HCT116 (cell line): Measurements from ENCODE around the gene GRIK3. TPM values are rescaled to one million over a fixed set of nuclear protein-coding genes. Genes with fewer than 3 reads are reported as not detected.

Experiments
- ATAC-seq: fragments of 200-7000 bp; cut with Tn5 transposase; 2 replicates; pipeline ENCODE4 v1.9.1; 2020; ENCODE audit warnings: mild to moderate bottlenecking, moderate library complexity
- BruUV-seq: library from RNA; stranded (reverse); fragments of 400-500 nt; replicated peaks from 2 replicates; lab custom pipeline; 2021; lab: Mats Ljungman, UMichigan
- CTCF ChIA-PET: fragments of 300-600 bp; sonication (Branson Sonifier 250); formaldehyde crosslinking; loops from one replicate; lab custom pipeline; 2021; ENCODE audit warnings: antibody characterized with exemption; lab: Charles Lee
- POLR2A ChIA-PET: fragments of 300-600, 350-600 bp; sonication (Branson Sonifier 250); formaldehyde crosslinking; loops from one replicate; lab custom pipeline; 2021; ENCODE audit warnings: antibody characterized with exemption; lab: Charles Lee
- RAD21 ChIA-PET, 2 experiments: fragments of 300-600 bp; sonication (Branson Sonifier 250); formaldehyde crosslinking; loops; one replicate each; lab custom pipeline; 2023; ENCODE audit warnings: low total read pairs in 2 of 2; ENCODE audit not compliant: uncharacterized antibody in 2 of 2, unreplicated experiment in 2 of 2, low non-redundant PET in 1 of 2; lab: Charles Lee
- DNase-seq: peaks from one replicate; pipeline ENCODE4 v3.0.0-alpha.2; 2010; ENCODE audit warnings: low read depth, low spot score
- H2AFZ ChIP-seq: fragments of 200-600 bp; shearing (Covaris generic), sonication (generic); 2 replicates; pipeline ENCODE4 v1.6.1; 2017; ENCODE audit warnings: low read depth, mixed run types, mixed read lengths, antibody characterized with exemption, low read length; ENCODE audit not compliant: poor library complexity, severe bottlenecking
- H3K27ac ChIP-seq: 2 replicates; pipeline ENCODE4 v1.5.1; 2012; ENCODE audit warnings: low read depth, low read length
- H3K27me3 ChIP-seq: fragments of 200-600 bp; sonication (generic); 2 replicates; pipeline ENCODE4 v1.6.1; 2016; ENCODE audit warnings: mixed run types, low read length, mixed read lengths; ENCODE audit not compliant: insufficient read depth
- H3K36me3 ChIP-seq, 2 experiments: fragments of 200-500 bp in 1 of 2; fragments of 200-600 bp in 1 of 2; sonication (Bioruptor generic) in 1 of 2; sonication (generic) in 1 of 2; 2 replicates each; pipeline versions ENCODE4 v1.5.1 to v1.6.1; 2014 to 2016; ENCODE audit warnings: low read length in 2 of 2, inconsistent platforms in 1 of 2, mixed read lengths in 1 of 2, mixed run types in 1 of 2; ENCODE audit not compliant: insufficient read depth in 2 of 2, control insufficient read depth in 1 of 2
- H3K4me1 ChIP-seq, 2 experiments: fragments of 200-600 bp in 1 of 2; sonication (generic) in 1 of 2; 2 replicates each; pipeline versions ENCODE4 v1.5.1 to v1.6.1; 2012 to 2017; ENCODE audit warnings: low read length in 2 of 2, inconsistent platforms in 1 of 2, mild to moderate bottlenecking in 1 of 2, mixed read lengths in 1 of 2, mixed run types in 1 of 2, moderate library complexity in 1 of 2; ENCODE audit not compliant: insufficient read depth in 2 of 2, control insufficient read depth in 1 of 2
- H3K4me2 ChIP-seq: fragments of 200-600 bp; sonication (generic); 2 replicates; pipeline ENCODE4 v1.6.1; 2017; ENCODE audit warnings: mixed run types, low read length, mixed read lengths
- H3K4me3 ChIP-seq, 2 experiments: fragments of 200-600 bp in 1 of 2; sonication (generic) in 1 of 2; replicated peaks in 1 of 2; 2 replicates each; pipeline ENCODE4 v1.5.1; 2011 to 2016; ENCODE audit warnings: low read length in 2 of 2, control low read depth in 1 of 2, low read depth in 1 of 2, mild to moderate bottlenecking in 1 of 2, mixed read lengths in 1 of 2, mixed run types in 1 of 2
- H3K79me2 ChIP-seq: fragments of 200-600 bp; sonication (generic); 2 replicates; pipeline ENCODE4 v1.6.1; 2017; ENCODE audit warnings: mild to moderate bottlenecking, mixed run types, low read length, moderate library complexity, mixed read lengths; ENCODE audit not compliant: insufficient read depth
- H3K9ac ChIP-seq: fragments of 200-600 bp; sonication (generic); 2 replicates; pipeline ENCODE4 v1.6.1; 2016; ENCODE audit warnings: low read length, mixed read lengths
- H3K9me2 ChIP-seq: fragments of 200-600 bp; sonication (generic), shearing (Covaris generic); 2 replicates; pipeline ENCODE4 v1.6.1; 2017; ENCODE audit warnings: mixed run types, mild to moderate bottlenecking, moderate library complexity; ENCODE audit not compliant: insufficient read depth
- H3K9me3 ChIP-seq, 2 experiments: fragments of 200-500 bp in 1 of 2; fragments of 200-600 bp in 1 of 2; sonication (Bioruptor generic) in 1 of 2; sonication (generic) in 1 of 2; 2 replicates each; pipeline ENCODE4 v1.6.1; 2014 to 2017; ENCODE audit warnings: low read length in 2 of 2, mixed read lengths in 2 of 2, inconsistent platforms in 1 of 2, low read depth in 1 of 2, mild to moderate bottlenecking in 1 of 2, mixed run types in 1 of 2, moderate library complexity in 1 of 2; ENCODE audit not compliant: control insufficient read depth in 1 of 2, insufficient read depth in 1 of 2
- H4K20me1 ChIP-seq: fragments of 200-600 bp; sonication (generic), shearing (Covaris generic); 2 replicates; pipeline ENCODE4 v1.6.1; 2017; ENCODE audit warnings: mixed run types, mild to moderate bottlenecking, moderate library complexity; ENCODE audit not compliant: insufficient read depth
- CEBPB ChIP-seq: IDR thresholded peaks from 2 replicates; pipeline ENCODE4 v1.6.1; 2012; ENCODE audit warnings: low read depth
- EGR1 ChIP-seq: IDR thresholded peaks from 2 replicates; pipeline ENCODE4 v1.6.1; 2012; ENCODE audit warnings: low read depth
- EZH2 ChIP-seq: fragments of 200-600 bp; sonication (generic); IDR thresholded peaks from 2 replicates; pipeline ENCODE4 v1.6.1; 2017; ENCODE audit warnings: antibody characterized with exemption, mixed run types
- EZH2phosphoT487 ChIP-seq: fragments of 200-600 bp; IDR thresholded peaks from 2 replicates; pipeline ENCODE4 v1.6.1; 2018; ENCODE audit warnings: antibody characterized with exemption, borderline replicate concordance
- FOSL1 ChIP-seq: IDR thresholded peaks from 2 replicates; pipeline ENCODE4 v1.6.1; 2012; ENCODE audit warnings: low read depth
- JUND ChIP-seq: IDR thresholded peaks from 2 replicates; pipeline ENCODE4 v1.6.1; 2012
- POLR2AphosphoS5 ChIP-seq: IDR thresholded peaks from 2 replicates; pipeline ENCODE4 v1.6.1; 2011; ENCODE audit warnings: mild to moderate bottlenecking, low read depth, low read length, moderate library complexity
- RAD21 ChIP-seq: IDR thresholded peaks from 2 replicates; pipeline ENCODE4 v1.6.1; 2012; ENCODE audit warnings: low read depth, mild to moderate bottlenecking
- SIN3A ChIP-seq: IDR thresholded peaks from 2 replicates; pipeline ENCODE4 v1.6.1; 2012; ENCODE audit warnings: low read depth
- SP1 ChIP-seq: IDR thresholded peaks from 2 replicates; pipeline ENCODE4 v1.6.1; 2012; ENCODE audit warnings: low read depth
- SRF ChIP-seq: IDR thresholded peaks from 2 replicates; pipeline ENCODE4 v1.6.1; 2012; ENCODE audit warnings: low read depth
- YY1 ChIP-seq: IDR thresholded peaks from 2 replicates; pipeline ENCODE4 v1.6.1; 2011; ENCODE audit warnings: low read length, low read depth, moderate library complexity, mild to moderate bottlenecking; ENCODE audit not compliant: insufficient replicate concordance; ENCODE audit errors: extremely low read depth
- intact Hi-C: fragments of 100-400 bp; cut with micrococcal nuclease; formaldehyde crosslinking; loops from 2 replicates; pipeline ENCODE4 v1.10.0; 2022
- total RNA-seq: library from RNA; stranded (reverse); gene quantifications from one replicate; pipeline ENCODE4 v1.2.1, GENCODE V29; 2021; ENCODE audit not compliant: unreplicated experiment
- TF ChIP-seq, protein P1 (sequence below): IDR thresholded peaks from 2 replicates; pipeline ENCODE4 v1.6.1; 2012
- TF ChIP-seq, protein P2 (sequence below): IDR thresholded peaks from 2 replicates; pipeline ENCODE4 v1.6.1; 2012
- TF ChIP-seq, protein P3 (sequence below): IDR thresholded peaks from 2 replicates; pipeline ENCODE4 v1.6.1; 2011; ENCODE audit warnings: mild to moderate bottlenecking, low read length, moderate library complexity; ENCODE audit not compliant: insufficient replicate concordance; ENCODE audit errors: extremely low read depth

GRIK3 gene
- total RNA-seq, 1 experiment from 2014 or later: not detected

DNA sequence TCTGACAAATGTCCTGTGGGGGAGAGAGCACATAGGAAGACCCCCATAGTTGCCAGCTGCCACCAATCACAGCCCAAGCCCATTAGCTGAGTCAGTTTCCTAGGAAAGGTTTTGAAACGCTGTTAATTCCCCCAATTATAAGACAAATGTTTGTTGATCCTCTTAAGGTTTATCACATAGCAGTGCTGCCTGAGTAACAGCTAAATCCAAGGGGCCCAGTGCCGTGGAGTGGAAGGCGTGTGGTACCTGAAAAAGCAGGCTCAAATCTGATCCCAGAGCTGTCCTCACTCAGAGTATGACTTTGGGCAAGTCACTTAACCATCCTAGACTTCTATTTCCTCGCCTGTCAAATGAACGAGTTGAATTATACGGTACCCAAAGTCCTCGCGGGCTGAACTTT, 69.5 kb downstream of the GRIK3 start:
- Histone ChIP-seq H3K4me2 (no peak overlapping the region), H3K4me1 (no peaks in the 10 kb centered on the region), H4K20me1 (no peaks in the 10 kb centered on the region), H3K9me3 (no peaks in the 10 kb centered on the region), H3K9ac (no peak overlapping the region), H2AFZ (no peak overlapping the region), H3K27ac (no peak overlapping the region), H3K79me2 (no peaks in the 10 kb centered on the region), H3K9me2 (no peaks in the 10 kb centered on the region), H3K4me3 (no peak overlapping the region), H3K27me3 (peaks cover 22% of the 10 kb centered on the region; the same call in 1 of the 2 replicates), H3K36me3 (no peaks in the 10 kb centered on the region)
- intact Hi-C loops: no loop called here
- ChIA-PET POLR2A (no interaction called here), RAD21 (no interaction called here), CTCF (no interaction called here)
- ATAC-seq (no peak), DNase-seq (no peak)
- no TSS peak for BruUV-seq
- TF ChIP-seq JUND (no peak), SIN3A (no peak), YY1 (no peak), POLR2AphosphoS5 (no peak), CEBPB (no peak), SP1 (no peak), EZH2 (no peak), RAD21 (no peak)
- TF ChIP-seq, protein P1, sequence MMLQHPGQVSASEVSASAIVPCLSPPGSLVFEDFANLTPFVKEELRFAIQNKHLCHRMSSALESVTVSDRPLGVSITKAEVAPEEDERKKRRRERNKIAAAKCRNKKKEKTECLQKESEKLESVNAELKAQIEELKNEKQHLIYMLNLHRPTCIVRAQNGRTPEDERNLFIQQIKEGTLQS: no peak

DNA sequence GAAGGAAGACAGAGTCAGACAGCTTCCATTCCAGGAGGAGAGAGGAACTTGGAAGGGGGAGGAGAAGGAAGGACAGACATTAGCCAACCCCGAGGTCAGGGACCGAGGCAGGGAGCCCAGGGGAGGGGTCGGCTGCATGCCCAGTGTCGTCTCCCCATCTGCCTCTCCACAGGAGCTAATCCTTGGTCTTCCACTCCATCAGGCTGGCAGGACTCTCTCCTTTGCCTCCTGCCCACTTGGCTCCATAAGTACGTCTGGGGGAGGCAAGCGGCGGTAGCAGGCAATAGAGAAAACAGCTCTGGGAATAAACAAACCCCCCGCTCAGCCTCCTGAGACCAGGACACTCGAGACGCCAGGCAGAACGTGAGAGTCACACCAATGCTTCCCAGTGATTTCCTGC, 71.3 kb downstream of the GRIK3 start:
- TF ChIP-seq JUND: no peak
- no peak for TF ChIP-seq SRF
- TF ChIP-seq, protein P2, sequence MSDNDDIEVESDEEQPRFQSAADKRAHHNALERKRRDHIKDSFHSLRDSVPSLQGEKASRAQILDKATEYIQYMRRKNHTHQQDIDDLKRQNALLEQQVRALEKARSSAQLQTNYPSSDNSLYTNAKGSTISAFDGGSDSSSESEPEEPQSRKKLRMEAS: no peak
- TF ChIP-seq SP1: no peak
- no peak for TF ChIP-seq EGR1
- TF ChIP-seq, protein P3, sequence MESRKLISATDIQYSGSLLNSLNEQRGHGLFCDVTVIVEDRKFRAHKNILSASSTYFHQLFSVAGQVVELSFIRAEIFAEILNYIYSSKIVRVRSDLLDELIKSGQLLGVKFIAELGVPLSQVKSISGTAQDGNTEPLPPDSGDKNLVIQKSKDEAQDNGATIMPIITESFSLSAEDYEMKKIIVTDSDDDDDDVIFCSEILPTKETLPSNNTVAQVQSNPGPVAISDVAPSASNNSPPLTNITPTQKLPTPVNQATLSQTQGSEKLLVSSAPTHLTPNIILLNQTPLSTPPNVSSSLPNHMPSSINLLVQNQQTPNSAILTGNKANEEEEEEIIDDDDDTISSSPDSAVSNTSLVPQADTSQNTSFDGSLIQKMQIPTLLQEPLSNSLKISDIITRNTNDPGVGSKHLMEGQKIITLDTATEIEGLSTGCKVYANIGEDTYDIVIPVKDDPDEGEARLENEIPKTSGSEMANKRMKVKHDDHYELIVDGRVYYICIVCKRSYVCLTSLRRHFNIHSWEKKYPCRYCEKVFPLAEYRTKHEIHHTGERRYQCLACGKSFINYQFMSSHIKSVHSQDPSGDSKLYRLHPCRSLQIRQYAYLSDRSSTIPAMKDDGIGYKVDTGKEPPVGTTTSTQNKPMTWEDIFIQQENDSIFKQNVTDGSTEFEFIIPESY: no peak
- TF ChIP-seq EZH2phosphoT487: no peak
- no peak for TF ChIP-seq YY1
- TF ChIP-seq FOSL1: no peak
- TF ChIP-seq, all 23 proteins: peak for 0
- ChIA-PET CTCF (no interaction called here), POLR2A (no interaction called here), RAD21 (no interaction called here)
- Histone ChIP-seq H3K4me1 (no peaks in the 10 kb centered on the region), H3K9me3 (no peaks in the 10 kb centered on the region), H3K9me2 (no peaks in the 10 kb centered on the region), H3K36me3 (no peaks in the 10 kb centered on the region), H3K9ac (no peak overlapping the region), H2AFZ (no peak overlapping the region), H3K4me3 (no peak overlapping the region), H3K27me3 (peaks cover 16% of the 10 kb centered on the region; the same call in 1 of the 2 replicates), H3K79me2 (no peaks in the 10 kb centered on the region), H3K27ac (no peak overlapping the region), H3K4me2 (no peak overlapping the region), H4K20me1 (no peaks in the 10 kb centered on the region)
- intact Hi-C loops: no loop called here
- ATAC-seq: no peak
- no TSS peak for BruUV-seq
- no peak for DNase-seq
